Effector memory CD4-positive, alpha-beta T cell (primary cell): Measurements from ENCODE around the gene EMC6.

Source experiments
- DNase-seq, 3 donors: peaks; one replicate each; pipeline ENCODE4 v3.0.0-alpha.2; 2020
- H3K27ac ChIP-seq: 2 replicates; pipeline ENCODE4 v1.7.0; 2013; ENCODE audit warnings: mild to moderate bottlenecking, low read length, moderate library complexity; ENCODE audit not compliant: insufficient read depth, poor library complexity, severe bottlenecking
- H3K27me3 ChIP-seq: replicated peaks from 2 replicates; pipeline ENCODE4 v1.7.0; 2013; ENCODE audit warnings: mild to moderate bottlenecking, low read length; ENCODE audit not compliant: insufficient read depth, control insufficient read depth, poor library complexity, severe bottlenecking
- H3K36me3 ChIP-seq: 2 replicates; pipeline ENCODE4 v1.7.0; 2013; ENCODE audit warnings: mild to moderate bottlenecking, low read length, moderate library complexity; ENCODE audit not compliant: control insufficient read depth, insufficient read depth
- H3K4me1 ChIP-seq: 2 replicates; pipeline ENCODE4 v1.7.0; 2013; ENCODE audit warnings: low read length, mild to moderate bottlenecking; ENCODE audit not compliant: control insufficient read depth, insufficient read depth, poor library complexity, severe bottlenecking
- H3K4me3 ChIP-seq: 2 replicates; pipeline ENCODE4 v1.7.0; 2013; ENCODE audit warnings: low read length, low read depth, mild to moderate bottlenecking; ENCODE audit not compliant: insufficient read depth, poor library complexity, severe bottlenecking
- H3K9me3 ChIP-seq: 2 replicates; pipeline ENCODE4 v1.7.0; 2013; ENCODE audit warnings: mild to moderate bottlenecking, low read length, moderate library complexity; ENCODE audit not compliant: control insufficient read depth

EMC6 gene

DNA sequence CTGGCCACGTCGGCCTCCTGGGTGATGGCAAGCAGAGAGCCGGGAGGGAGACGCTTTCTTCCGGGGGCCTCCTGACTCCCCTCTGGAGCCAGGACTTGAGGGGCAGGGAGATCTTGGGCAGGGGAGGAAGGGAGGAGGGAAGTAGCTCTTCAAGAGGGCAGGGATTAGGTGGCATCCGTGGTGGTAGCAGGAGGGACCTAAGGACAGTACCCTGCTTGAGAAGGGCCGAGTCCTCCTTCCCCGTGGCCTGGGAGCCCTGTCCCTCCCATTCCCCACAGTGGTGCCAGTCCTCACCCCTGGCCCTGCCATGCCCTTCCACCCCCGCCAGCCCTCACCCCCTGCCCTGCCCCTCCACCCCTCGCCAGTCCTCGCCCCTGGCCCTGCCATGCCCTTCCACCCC lies 12.8 kb upstream of the EMC6 start:
- no peaks in the 10 kb centered on the region for H3K36me3 ChIP-seq

GRCh38 chr17:3656353-3656752 lies 12.3 kb upstream of the EMC6 start:
- Histone ChIP-seq H3K4me1 (no peaks in the 10 kb centered on the region), H3K27me3 (no peaks in the 10 kb centered on the region), H3K4me3 (no peak overlapping the region), H3K9me3 (no peaks in the 10 kb centered on the region), H3K27ac (no peak overlapping the region), H3K36me3 (no peaks in the 10 kb centered on the region)
- no peak for DNase-seq

More for the DNA sequence above, 12.8 kb upstream of the EMC6 start:
- no peaks in the 10 kb centered on the region for H3K9me3 ChIP-seq
- no peak overlapping the region for H3K4me3 ChIP-seq
- no peak for DNase-seq
- no peak overlapping the region for H3K27ac ChIP-seq
- H3K27me3 ChIP-seq, result no peaks in the 10 kb centered on the region
- H3K4me1 ChIP-seq, result no peaks in the 10 kb centered on the region

DNA sequence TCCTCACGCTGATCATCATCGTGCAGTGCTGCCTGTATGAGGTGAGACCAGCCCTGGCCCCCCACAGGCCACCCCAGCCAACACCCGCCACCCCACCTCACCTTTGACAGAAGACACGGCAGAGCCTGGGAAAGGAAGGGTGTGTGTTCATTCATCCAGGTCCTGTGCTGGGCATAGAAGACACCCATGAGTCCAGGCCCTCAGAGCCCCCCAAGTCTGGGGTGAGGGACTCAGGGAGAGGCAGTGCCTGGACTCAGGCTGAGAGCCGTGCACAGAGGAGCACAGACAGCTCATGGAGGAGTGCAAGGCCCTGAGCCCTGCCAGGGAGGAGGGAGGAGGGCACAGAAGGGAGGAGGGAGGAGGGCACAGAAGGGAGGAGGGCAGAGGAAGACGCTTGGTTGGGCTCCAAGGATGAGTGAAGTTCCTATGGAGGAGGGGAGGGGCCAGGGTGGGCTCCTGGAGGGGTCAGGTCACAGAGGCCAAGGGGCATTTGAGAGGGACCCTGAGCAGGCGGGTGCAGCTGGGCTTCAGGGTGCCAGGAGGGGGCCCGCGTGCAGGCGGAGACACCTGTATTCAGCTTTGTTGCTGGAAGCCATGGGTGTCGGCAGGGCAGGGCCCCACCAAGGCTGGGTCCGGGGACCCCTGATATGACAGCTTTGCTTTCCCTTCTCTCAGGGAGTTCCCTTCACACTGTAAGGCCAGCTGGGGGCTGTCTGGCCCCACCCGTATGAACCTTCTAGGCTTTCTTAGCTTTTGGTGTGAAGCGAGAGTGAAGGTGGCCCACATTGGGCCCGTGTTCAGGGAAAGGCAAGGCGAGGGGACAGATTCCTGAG lies 11.6 kb upstream of the EMC6 start:
- no peaks in the 10 kb centered on the region for H3K9me3 ChIP-seq
- no peaks in the 10 kb centered on the region for H3K27me3 ChIP-seq
- H3K27ac ChIP-seq, result no peak overlapping the region
- H3K4me3 ChIP-seq, result no peak overlapping the region
- no peak for DNase-seq
- H3K36me3 ChIP-seq, result no peaks in the 10 kb centered on the region
- H3K4me1 ChIP-seq, result no peaks in the 10 kb centered on the region

DNA sequence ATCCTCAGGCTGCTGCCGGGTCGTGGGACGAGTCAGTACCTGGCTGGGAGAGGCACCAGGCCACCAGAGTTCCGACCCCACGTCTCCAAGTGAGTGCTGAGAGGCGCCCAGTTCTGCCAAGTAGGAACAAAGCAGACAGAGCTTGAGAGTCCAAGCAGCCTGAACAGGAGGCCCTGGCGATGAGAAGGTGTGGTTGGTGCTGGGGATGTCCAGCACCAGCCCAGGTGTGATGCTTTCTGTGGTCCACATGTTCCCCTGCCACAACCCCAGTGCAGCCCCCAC lies 11.1 kb upstream of the EMC6 start:
- Histone ChIP-seq H3K36me3 (no peaks in the 10 kb centered on the region), H3K9me3 (no peaks in the 10 kb centered on the region), H3K4me3 (no peak overlapping the region), H3K27ac (no peak overlapping the region), H3K4me1 (no peaks in the 10 kb centered on the region), H3K27me3 (no peaks in the 10 kb centered on the region)
- no peak for DNase-seq

DNA sequence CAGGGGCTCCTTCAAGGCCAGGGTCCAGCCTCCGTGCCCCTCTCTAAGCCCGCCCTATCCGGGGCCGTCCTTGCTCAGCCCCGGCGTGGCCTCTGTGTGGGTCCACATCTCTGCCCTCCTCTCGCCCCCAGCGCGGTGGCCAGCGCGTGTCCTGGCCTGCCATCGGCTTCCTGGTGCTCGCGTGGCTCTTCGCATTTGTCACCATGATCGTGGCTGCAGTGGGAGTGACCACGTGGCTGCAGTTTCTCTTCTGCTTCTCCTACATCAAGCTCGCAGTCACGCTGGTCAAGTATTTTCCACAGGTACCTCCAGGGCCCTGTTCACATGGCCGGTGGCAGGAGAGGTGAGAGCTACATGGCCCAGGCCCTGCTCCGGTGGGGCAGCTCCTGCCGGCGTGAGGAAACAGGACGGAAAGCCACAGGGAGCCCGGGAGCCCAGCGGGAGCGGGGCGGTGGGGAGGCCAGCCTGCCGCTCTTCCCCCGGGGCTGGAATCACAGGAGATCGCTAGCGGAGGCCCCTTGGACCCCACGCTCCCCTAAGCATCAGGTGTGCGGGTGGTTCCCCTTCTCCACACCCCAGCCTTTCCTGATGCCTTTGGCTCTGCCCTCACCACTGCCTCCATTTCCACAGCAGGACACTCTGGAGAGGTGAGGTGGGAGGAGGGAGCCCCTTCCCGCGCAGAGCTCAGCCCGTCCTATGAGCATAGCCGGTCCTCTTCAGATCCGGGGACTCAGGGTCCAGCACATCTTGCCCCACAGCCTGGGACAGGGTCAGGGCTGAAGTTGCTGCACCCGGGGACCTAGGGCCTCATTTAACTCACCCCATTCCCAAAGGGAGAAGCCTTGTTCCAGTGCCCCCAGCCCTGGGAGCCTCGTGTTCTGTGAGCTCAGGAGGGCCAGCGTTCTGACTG lies 10.5 kb upstream of the EMC6 start:
- no peak overlapping the region for H3K27ac ChIP-seq
- no peaks in the 10 kb centered on the region for H3K36me3 ChIP-seq
- no peak for DNase-seq
- H3K27me3 ChIP-seq, result no peaks in the 10 kb centered on the region
- H3K9me3 ChIP-seq, result no peaks in the 10 kb centered on the region
- no peaks in the 10 kb centered on the region for H3K4me1 ChIP-seq
- no peak overlapping the region for H3K4me3 ChIP-seq

- no peaks in the 10 kb centered on the region for H3K36me3 ChIP-seq
Observed at GRCh38 chr17:3658784-3659449, 9.7 kb upstream of the EMC6 start.

DNA sequence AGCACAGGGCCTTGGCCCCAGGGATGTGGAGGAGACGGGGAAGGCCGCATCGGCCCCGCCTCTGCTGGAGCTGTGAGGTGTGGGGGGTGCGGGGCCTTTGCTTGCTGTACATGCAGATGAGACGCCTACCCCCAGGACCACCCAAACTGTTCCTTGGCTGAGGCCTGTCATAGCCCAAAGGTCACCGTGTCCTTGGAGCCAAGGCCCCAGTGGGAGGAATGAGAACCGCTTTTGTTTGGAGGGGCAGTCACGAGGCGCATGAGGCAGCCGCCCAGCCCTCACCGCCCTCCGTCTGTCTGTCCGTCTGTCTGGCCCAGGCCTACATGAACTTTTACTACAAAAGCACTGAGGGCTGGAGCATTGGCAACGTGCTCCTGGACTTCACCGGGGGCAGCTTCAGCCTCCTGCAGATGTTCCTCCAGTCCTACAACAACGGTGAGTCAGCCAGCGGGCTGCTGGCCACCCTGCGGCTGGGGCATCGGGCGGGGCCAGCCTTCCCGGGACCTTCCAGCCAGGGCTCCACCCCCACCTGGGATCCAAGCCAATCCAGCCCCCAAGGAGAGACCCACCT lies 9.0 kb upstream of the EMC6 start:
- Histone ChIP-seq H3K9me3 (no peaks in the 10 kb centered on the region), H3K36me3 (no peaks in the 10 kb centered on the region), H3K27me3 (no peaks in the 10 kb centered on the region), H3K4me3 (no peak overlapping the region), H3K27ac (no peak overlapping the region), H3K4me1 (no peaks in the 10 kb centered on the region)
- DNase-seq, result no peak

More at GRCh38 chr17:3658784-3659449, 9.7 kb upstream of the EMC6 start:
- no peaks in the 10 kb centered on the region for H3K27me3 ChIP-seq
- H3K27ac ChIP-seq, result no peak overlapping the region
- H3K4me1 ChIP-seq, result no peaks in the 10 kb centered on the region
- H3K9me3 ChIP-seq, result no peaks in the 10 kb centered on the region
- no peak for DNase-seq
- H3K4me3 ChIP-seq, result no peak overlapping the region

DNA sequence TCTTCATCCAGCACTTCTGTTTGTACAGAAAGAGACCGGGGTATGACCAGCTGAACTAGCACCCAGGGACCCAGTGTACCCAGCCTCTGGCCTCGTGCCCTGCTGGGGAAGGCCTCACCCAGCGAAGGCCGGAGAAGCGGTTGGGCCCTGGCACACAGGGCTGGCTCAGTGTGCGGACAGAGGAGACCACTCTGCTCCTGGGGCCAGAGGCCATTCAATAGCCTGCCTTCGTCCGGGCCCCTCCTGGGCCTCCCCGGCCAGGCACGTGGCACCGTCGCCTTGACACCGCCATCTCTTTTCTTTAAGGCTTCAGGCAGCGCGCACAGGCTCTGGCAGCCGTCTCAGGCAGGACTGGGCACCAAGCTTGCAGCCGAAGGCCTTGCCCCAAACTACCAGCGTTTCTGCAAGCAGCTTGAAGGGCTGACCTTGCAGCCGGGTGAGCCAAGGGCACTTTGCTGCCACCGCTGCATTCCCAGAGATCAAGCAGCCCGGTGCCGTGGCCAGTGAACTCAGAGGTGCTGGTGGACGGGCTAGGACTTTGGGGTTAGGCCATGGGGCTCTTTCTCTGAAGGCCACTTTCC lies 8.2 kb upstream of the EMC6 start:
- Histone ChIP-seq H3K4me1 (no peaks in the 10 kb centered on the region), H3K4me3 (no peak overlapping the region), H3K27ac (no peak overlapping the region), H3K27me3 (no peaks in the 10 kb centered on the region), H3K9me3 (no peaks in the 10 kb centered on the region), H3K36me3 (no peaks in the 10 kb centered on the region)
- DNase-seq, result no peak

- H3K27ac ChIP-seq, result no peak overlapping the region
- no peak for DNase-seq
- H3K4me1 ChIP-seq, result peaks cover 11% of the 10 kb centered on the region
- no peak overlapping the region for H3K4me3 ChIP-seq
- no peaks in the 10 kb centered on the region for H3K9me3 ChIP-seq
- no peaks in the 10 kb centered on the region for H3K27me3 ChIP-seq
- no peaks in the 10 kb centered on the region for H3K36me3 ChIP-seq
Observed at GRCh38 chr17:3663102-3664011, 5.3 kb upstream of the EMC6 start.
